ENCODE results near the gene STXBP2. TPM values are rescaled to one million over a fixed set of nuclear protein-coding genes. Genes with fewer than 3 reads are reported as not detected.

Gene STXBP2
- total RNA-seq: 2.4 TPM

GRCh38 chr19:7636691-7637373 lies at the start of gene STXBP2:
Gene STXBP2 (plus strand): TSS chr19:7637110. CDS start chr19:7637150, 40 bp downstream.
- DNase-seq (ENCODE audit: low spot score in 2 of 2) (peak; percentile 68 to 70), FAIRE-seq (no peak)

GRCh38 chr19:7589822-7590221 lies 47.1 kb upstream of the STXBP2 start:
- DNase-seq (ENCODE audit: low spot score in 2 of 2): no peak
- no peak for FAIRE-seq

GRCh38 chr19:7590256-7590655 lies 46.7 kb upstream of the STXBP2 start:
- no peak for FAIRE-seq
- no peak for DNase-seq (ENCODE audit: low spot score in 2 of 2)

GRCh38 chr19:7595466-7596133 lies 41.3 kb upstream of the STXBP2 start, which contains the start of gene CAMSAP3:
Gene CAMSAP3 (plus strand): TSS chr19:7595863. CDS start chr19:7596003, 140 bp downstream.
- DNase-seq (ENCODE audit: low spot score in 2 of 2) (peak; percentile 52 to 61), FAIRE-seq (no peak)

- DNase-seq (ENCODE audit: low spot score in 2 of 2) (no peak), FAIRE-seq (no peak)
Observed at GRCh38 chr19:7596211-7596937, 40.5 kb upstream of the STXBP2 start.

- DNase-seq (ENCODE audit: low spot score in 2 of 2): no peak
- FAIRE-seq: no peak
Observed at GRCh38 chr19:7597689-7598088, 39.2 kb upstream of the STXBP2 start.

GRCh38 chr19:7598180-7598579 lies 38.7 kb upstream of the STXBP2 start:
- DNase-seq (ENCODE audit: low spot score in 2 of 2) (no peak), FAIRE-seq (no peak)

- no peak for FAIRE-seq
- no peak for DNase-seq (ENCODE audit: low spot score in 2 of 2)
Observed at GRCh38 chr19:7600721-7601120, 36.2 kb upstream of the STXBP2 start.

GRCh38 chr19:7602240-7602934 lies 34.5 kb upstream of the STXBP2 start:
- no peak for FAIRE-seq
- no peak for DNase-seq (ENCODE audit: low spot score in 2 of 2)

GRCh38 chr19:7602935-7603497 lies 33.9 kb upstream of the STXBP2 start:
- FAIRE-seq (no peak), DNase-seq (ENCODE audit: low spot score in 2 of 2) (no peak)

GRCh38 chr19:7603919-7604318 lies 33.0 kb upstream of the STXBP2 start:
- FAIRE-seq (no peak), DNase-seq (ENCODE audit: low spot score in 2 of 2) (no peak)

GRCh38 chr19:7605490-7606222 lies 31.3 kb upstream of the STXBP2 start:
- FAIRE-seq (no peak), DNase-seq (ENCODE audit: low spot score in 2 of 2) (no peak)

- FAIRE-seq: no peak
- DNase-seq (ENCODE audit: low spot score in 2 of 2): no peak
Observed at GRCh38 chr19:7606289-7606688, 30.6 kb upstream of the STXBP2 start.

- no peak for DNase-seq (ENCODE audit: low spot score in 2 of 2)
- FAIRE-seq: no peak
Observed at GRCh38 chr19:7607212-7607873, 29.6 kb upstream of the STXBP2 start.

GRCh38 chr19:7607874-7608560 lies 28.9 kb upstream of the STXBP2 start:
- DNase-seq (ENCODE audit: low spot score in 2 of 2) (no peak), FAIRE-seq (no peak)

- no peak for FAIRE-seq
- DNase-seq (ENCODE audit: low spot score in 2 of 2): no peak
Observed at GRCh38 chr19:7610491-7611240, 26.2 kb upstream of the STXBP2 start.

GRCh38 chr19:7611541-7612279 lies 25.2 kb upstream of the STXBP2 start:
- FAIRE-seq: no peak

More at GRCh38 chr19:7611541-7612279, 25.2 kb upstream of the STXBP2 start:
- DNase-seq (ENCODE audit: low spot score in 2 of 2): no peak

Measured in frontal cortex (tissue), 4 donors.